CD4-positive, alpha-beta memory T cell (primary cell): ENCODE results near the gene RGP1. TPM values are rescaled to one million over a fixed set of nuclear protein-coding genes. Genes with fewer than 3 reads are reported as not detected.

Source experiments
- CTCF ChIA-PET: fragments of 350-600 bp; sonication (Branson Sonifier 250); formaldehyde crosslinking; loops from one replicate; lab custom pipeline; 2021; ENCODE audit warnings: inconsistent platforms; ENCODE audit not compliant: partially characterized antibody; lab: Charles Lee
- POLR2A ChIA-PET: fragments of 350-600 bp; sonication (Branson Sonifier 250); formaldehyde crosslinking; loops from one replicate; lab custom pipeline; 2021; ENCODE audit not compliant: partially characterized antibody; lab: Charles Lee
- DNase-seq, 5 donors: peaks; one replicate each; pipeline versions ENCODE4 v3.0.0 to v3.0.0-alpha.2; 2020 to 2022; ENCODE audit warnings: mixed read lengths in 1 of 5
- H3K27ac ChIP-seq: one replicate; pipeline ENCODE4 v1.7.0; 2013; ENCODE audit warnings: low read depth, low read length
- H3K27me3 ChIP-seq: 2 replicates; pipeline ENCODE4 v1.7.0; 2013; ENCODE audit warnings: mild to moderate bottlenecking, low read length, moderate library complexity; ENCODE audit not compliant: insufficient read depth
- H3K36me3 ChIP-seq: 2 replicates; pipeline ENCODE4 v1.7.0; 2013; ENCODE audit warnings: mild to moderate bottlenecking, low read length, moderate library complexity; ENCODE audit not compliant: insufficient read depth
- H3K4me1 ChIP-seq: 2 replicates; pipeline ENCODE4 v1.7.0; 2013; ENCODE audit warnings: mild to moderate bottlenecking, low read length, moderate library complexity; ENCODE audit not compliant: insufficient read depth
- H3K4me3 ChIP-seq, 2 donors: one replicate each; pipeline ENCODE4 v1.7.0; 2013; ENCODE audit warnings: low read length in 2 of 2, mild to moderate bottlenecking in 1 of 2
- H3K9me3 ChIP-seq, 2 donors: one replicate each; pipeline ENCODE4 v1.7.0; 2013; ENCODE audit warnings: low read length in 2 of 2, control low read depth in 1 of 2; ENCODE audit not compliant: control insufficient read depth in 1 of 2
- H3K27ac Mint-ChIP-seq, 7 donors: one replicate each; pipeline ENCODE4 v1.8.0; 2020 to 2021; ENCODE audit warnings: mixed read lengths in 7 of 7, mild to moderate bottlenecking in 6 of 7, inconsistent platforms in 3 of 7, moderate library complexity in 3 of 7
- H3K27me3 Mint-ChIP-seq, 2 donors: one replicate each; pipeline ENCODE4 v1.8.0; 2020 to 2021; ENCODE audit warnings: mixed read lengths in 2 of 2
- H3K36me3 Mint-ChIP-seq, 2 donors: one replicate each; pipeline ENCODE4 v1.8.0; 2020 to 2021; ENCODE audit warnings: mixed read lengths in 2 of 2, inconsistent platforms in 1 of 2, mild to moderate bottlenecking in 1 of 2
- H3K4me1 Mint-ChIP-seq, 4 donors: one replicate each; pipeline ENCODE4 v1.8.0; 2020 to 2021; ENCODE audit warnings: mixed read lengths in 4 of 4, mild to moderate bottlenecking in 1 of 4
- H3K4me3 Mint-ChIP-seq, 8 donors: one replicate each; pipeline ENCODE4 v1.8.0; 2020 to 2021; ENCODE audit warnings: mixed read lengths in 8 of 8, mild to moderate bottlenecking in 7 of 8, moderate library complexity in 6 of 8, inconsistent platforms in 3 of 8
- H3K9me3 Mint-ChIP-seq, 8 donors: one replicate each; pipeline ENCODE4 v1.8.0; 2020 to 2021; ENCODE audit warnings: mixed read lengths in 8 of 8, mild to moderate bottlenecking in 5 of 8, inconsistent platforms in 3 of 8, moderate library complexity in 1 of 8
- intact Hi-C: fragments of 100-400 bp; cut with micrococcal nuclease; formaldehyde crosslinking; loops from one replicate; pipeline ENCODE4 v1.15.1; 2023
- polyA plus RNA-seq, 2 donors: library from polyadenylated mRNA; unstranded; fragments of 300-500 nt; fragmentation: Illumina TruSeq; gene quantifications; one replicate each; pipeline ENCODE4 v1.2.3, GENCODE V29; 2021
- total RNA-seq, 2 experiments: library from RNA; stranded (reverse); gene quantifications; one replicate each; pipeline ENCODE4 v1.2.3, GENCODE V29; 2021

The RGP1 gene
- total and polyA plus RNA-seq, 4 experiments from 2014 or later, result 6.1 to 33.8 (median 20.9) TPM

DNA sequence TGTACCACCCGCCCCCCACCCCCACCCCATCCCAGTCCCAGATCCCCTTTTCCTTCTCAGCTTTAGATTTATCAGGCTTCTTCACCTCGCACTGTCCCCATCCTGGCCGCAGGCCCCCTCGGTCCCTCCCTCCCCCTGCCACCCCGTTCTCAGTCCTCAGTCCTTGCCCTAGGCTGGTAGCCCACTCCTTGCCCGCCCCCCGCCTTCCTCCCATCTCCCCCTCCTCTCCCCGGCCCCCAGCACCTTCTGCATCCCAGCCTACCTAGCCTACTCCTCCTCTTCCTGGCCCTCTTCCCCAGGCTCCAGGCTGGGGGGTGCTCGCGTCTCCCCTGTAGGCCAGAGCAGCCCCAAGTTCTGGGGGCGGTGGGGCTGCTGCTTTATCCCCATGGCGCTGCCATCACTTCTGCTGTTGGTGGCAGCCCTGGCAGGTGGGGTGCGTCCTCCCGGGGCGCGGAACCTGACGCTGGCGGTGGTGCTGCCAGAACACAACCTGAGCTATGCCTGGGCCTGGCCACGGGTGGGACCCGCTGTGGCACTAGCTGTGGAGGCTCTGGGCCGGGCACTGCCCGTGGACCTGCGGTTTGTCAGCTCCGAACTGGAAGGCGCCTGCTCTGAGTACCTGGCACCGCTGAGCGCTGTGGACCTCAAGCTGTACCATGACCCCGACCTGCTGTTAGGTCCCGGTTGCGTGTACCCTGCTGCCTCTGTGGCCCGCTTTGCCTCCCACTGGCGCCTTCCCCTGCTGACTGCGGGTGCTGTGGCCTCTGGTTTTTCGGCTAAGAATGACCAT, 43.1 kb downstream of the RGP1 start:
- Histone ChIP-seq H3K27ac (no peak overlapping the region), H3K4me1 (no peaks in the 10 kb centered on the region), H3K9me3 (no peaks in the 10 kb centered on the region), H3K27me3 (no peaks in the 10 kb centered on the region), H3K4me3 (no peak overlapping the region), H3K36me3 (peaks cover 6% of the 10 kb centered on the region)
- Mint-ChIP-seq H3K36me3 (peaks cover 13 to 22% of the 10 kb centered on the region in 2 donors), H3K4me3 (peak overlapping the region in 1 of 8 donors; percentile 22), H3K9me3 (peaks cover 0 to 3% (median 0%) of the 10 kb centered on the region in 8 donors), H3K27me3 (no peaks in the 10 kb centered on the region), H3K4me1 (peaks cover 7 to 12% (median 8%) of the 10 kb centered on the region in 4 donors), H3K27ac (no peak overlapping the region)
- DNase-seq, result no peak
- POLR2A ChIA-PET, result no interaction called here
- CTCF ChIA-PET, result interaction anchor here (1.0 to 1.8 kb wide), 5 partner anchors 34 to 134 kb away, joined by 3 to 10 read pairs (median 4); partner anchors contain the start of genes CCDC107 and RMRP
- intact Hi-C loops, result no loop called here

DNA sequence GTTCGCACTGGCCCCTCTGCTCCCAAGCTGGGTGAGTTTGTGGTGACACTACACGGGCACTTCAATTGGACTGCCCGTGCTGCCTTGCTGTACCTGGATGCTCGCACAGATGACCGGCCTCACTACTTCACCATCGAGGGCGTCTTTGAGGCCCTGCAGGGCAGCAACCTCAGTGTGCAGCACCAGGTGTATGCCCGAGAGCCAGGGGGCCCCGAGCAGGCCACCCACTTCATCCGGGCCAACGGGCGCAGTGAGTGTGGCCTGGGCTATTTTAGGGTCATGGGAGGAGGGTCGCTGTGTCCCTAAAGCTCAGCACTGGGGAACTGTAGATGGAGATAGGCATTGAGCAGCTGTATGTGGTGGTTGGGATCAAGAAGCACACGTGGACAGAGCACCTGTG, 43.7 kb downstream of the RGP1 start:
- no peaks in the 10 kb centered on the region for H3K27me3 Mint-ChIP-seq
- H3K4me3 ChIP-seq, result no peak overlapping the region
- no peak overlapping the region for H3K27ac ChIP-seq
- H3K4me3 Mint-ChIP-seq, result peak overlapping the region in 1 of 8 donors; percentile 22
- H3K9me3 Mint-ChIP-seq, result peaks cover 0 to 3% (median 0%) of the 10 kb centered on the region in 8 donors
- peak overlapping the region in 2 of 7 donors; percentile 16 to 37 for H3K27ac Mint-ChIP-seq
- peaks cover 7 to 12% (median 8%) of the 10 kb centered on the region in 4 donors for H3K4me1 Mint-ChIP-seq
- no peak for DNase-seq
- H3K27me3 ChIP-seq, result no peaks in the 10 kb centered on the region
- H3K4me1 ChIP-seq, result no peaks in the 10 kb centered on the region
- POLR2A ChIA-PET, result no interaction called here
- H3K36me3 Mint-ChIP-seq, result peaks cover 7 to 17% of the 10 kb centered on the region in 2 donors
- intact Hi-C loops, result no loop called here
- H3K9me3 ChIP-seq, result no peaks in the 10 kb centered on the region
- CTCF ChIA-PET, result interaction anchor here (0.6 to 1.8 kb wide), 7 partner anchors 34 to 135 kb away, joined by 3 to 10 read pairs (median 4); partner anchors contain the start of genes CCDC107 and RMRP
- peaks cover 1% of the 10 kb centered on the region for H3K36me3 ChIP-seq

GRCh38 chr9:35793461-35793860, 44.4 kb downstream of the RGP1 start:
- Histone ChIP-seq H3K27me3 (no peaks in the 10 kb centered on the region), H3K27ac (no peak overlapping the region), H3K4me1 (no peaks in the 10 kb centered on the region), H3K9me3 (no peaks in the 10 kb centered on the region), H3K4me3 (no peak overlapping the region), H3K36me3 (no peaks in the 10 kb centered on the region)
- no peaks in the 10 kb centered on the region for H3K27me3 Mint-ChIP-seq
- intact Hi-C loops, result no loop called here
- H3K4me3 Mint-ChIP-seq, result no peak overlapping the region
- H3K9me3 Mint-ChIP-seq, result peaks cover 0 to 3% (median 0%) of the 10 kb centered on the region in 8 donors
- DNase-seq, result no peak
- H3K4me1 Mint-ChIP-seq, result peaks cover 7 to 12% (median 8%) of the 10 kb centered on the region in 4 donors
- H3K36me3 Mint-ChIP-seq, result peaks cover 5 to 15% of the 10 kb centered on the region in 2 donors
- ChIA-PET CTCF (interaction anchor here (0.6 to 1.7 kb wide), 5 partner anchors 33 to 135 kb away, joined by 3 to 6 read pairs (median 4); partner anchors contain the start of genes CCDC107 and RMRP), POLR2A (no interaction called here)
- H3K27ac Mint-ChIP-seq, result peak overlapping the region in 3 of 7 donors; percentile 42 to 71 (median 64)

GRCh38 chr9:35795695-35796094, 46.6 kb downstream of the RGP1 start:
- Histone ChIP-seq H3K9me3 (no peaks in the 10 kb centered on the region), H3K27me3 (no peaks in the 10 kb centered on the region), H3K4me1 (no peaks in the 10 kb centered on the region), H3K4me3 (no peak overlapping the region), H3K36me3 (no peaks in the 10 kb centered on the region), H3K27ac (no peak overlapping the region)
- Mint-ChIP-seq H3K4me1 (peaks cover 5 to 12% (median 5%) of the 10 kb centered on the region in 4 donors), H3K4me3 (no peak overlapping the region), H3K27ac (peak overlapping the region in 1 of 7 donors; percentile 71), H3K27me3 (no peaks in the 10 kb centered on the region), H3K9me3 (peaks cover 0 to under 1% (median 0%) of the 10 kb centered on the region in 8 donors), H3K36me3 (peaks cover 10 to 12% of the 10 kb centered on the region in 2 donors)
- ChIA-PET POLR2A (no interaction called here), CTCF (interaction anchor here (0.9 to 1.6 kb wide), 2 partner anchors 31 to 86 kb away, joined by 3 to 11 read pairs; no protein-coding TSS in a partner anchor)
- intact Hi-C loops, result no loop called here
- DNase-seq, result no peak

DNA sequence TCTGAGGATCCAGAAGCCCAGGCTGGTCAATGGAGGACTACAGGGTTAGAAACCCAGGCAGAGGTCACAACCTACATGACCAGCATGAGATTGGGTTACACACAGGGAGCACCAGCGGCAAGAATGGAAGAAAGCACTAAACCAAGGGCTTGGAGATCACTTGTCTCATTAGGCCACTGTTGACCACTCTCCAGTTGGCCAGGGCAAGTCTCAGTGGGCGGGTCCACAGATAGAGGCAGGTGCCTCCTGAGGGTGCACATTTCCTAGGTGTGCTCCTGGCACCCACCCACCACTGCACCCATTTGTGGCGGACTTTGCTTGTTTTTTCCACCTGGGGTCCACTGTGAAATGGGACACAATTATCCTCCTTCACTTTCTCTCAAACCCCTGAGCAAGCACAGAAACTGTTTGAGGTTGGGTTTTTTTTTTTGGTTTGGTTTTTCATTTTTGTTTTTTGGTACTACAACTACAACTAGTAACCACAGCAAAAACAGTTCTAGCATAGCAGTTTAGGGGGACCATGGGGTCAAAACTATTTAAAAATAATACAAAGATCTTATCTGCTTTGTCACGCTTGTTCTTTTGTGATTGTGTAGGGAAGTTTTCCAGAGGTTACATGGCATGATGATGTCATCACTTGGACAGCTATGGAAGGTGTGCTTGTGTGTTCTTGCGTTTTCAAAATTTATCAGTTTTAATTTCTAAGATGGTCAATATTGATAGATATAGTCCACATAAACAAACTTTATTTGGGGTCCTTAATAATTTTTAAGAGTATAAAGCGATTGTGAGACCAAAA, 48.4 kb downstream of the RGP1 start:
- Histone ChIP-seq H3K4me3 (no peak overlapping the region), H3K9me3 (no peaks in the 10 kb centered on the region), H3K27me3 (no peaks in the 10 kb centered on the region), H3K27ac (no peak overlapping the region), H3K4me1 (no peaks in the 10 kb centered on the region), H3K36me3 (peaks cover 3% of the 10 kb centered on the region)
- Mint-ChIP-seq H3K36me3 (peaks cover 23 to 25% of the 10 kb centered on the region in 2 donors), H3K27me3 (no peaks in the 10 kb centered on the region), H3K4me3 (no peak overlapping the region), H3K27ac (peak overlapping the region in 4 of 7 donors; percentile 15 to 58 (median 44)), H3K9me3 (no peaks in the 10 kb centered on the region), H3K4me1 (peaks cover 5 to 12% (median 5%) of the 10 kb centered on the region in 4 donors)
- intact Hi-C loops, result no loop called here
- no peak for DNase-seq
- CTCF ChIA-PET, result interaction anchor here (0.8 to 1.7 kb wide), 3 partner anchors 9 to 85 kb away, joined by 3 to 11 read pairs (median 4); no protein-coding TSS in a partner anchor
- POLR2A ChIA-PET, result no interaction called here

DNA sequence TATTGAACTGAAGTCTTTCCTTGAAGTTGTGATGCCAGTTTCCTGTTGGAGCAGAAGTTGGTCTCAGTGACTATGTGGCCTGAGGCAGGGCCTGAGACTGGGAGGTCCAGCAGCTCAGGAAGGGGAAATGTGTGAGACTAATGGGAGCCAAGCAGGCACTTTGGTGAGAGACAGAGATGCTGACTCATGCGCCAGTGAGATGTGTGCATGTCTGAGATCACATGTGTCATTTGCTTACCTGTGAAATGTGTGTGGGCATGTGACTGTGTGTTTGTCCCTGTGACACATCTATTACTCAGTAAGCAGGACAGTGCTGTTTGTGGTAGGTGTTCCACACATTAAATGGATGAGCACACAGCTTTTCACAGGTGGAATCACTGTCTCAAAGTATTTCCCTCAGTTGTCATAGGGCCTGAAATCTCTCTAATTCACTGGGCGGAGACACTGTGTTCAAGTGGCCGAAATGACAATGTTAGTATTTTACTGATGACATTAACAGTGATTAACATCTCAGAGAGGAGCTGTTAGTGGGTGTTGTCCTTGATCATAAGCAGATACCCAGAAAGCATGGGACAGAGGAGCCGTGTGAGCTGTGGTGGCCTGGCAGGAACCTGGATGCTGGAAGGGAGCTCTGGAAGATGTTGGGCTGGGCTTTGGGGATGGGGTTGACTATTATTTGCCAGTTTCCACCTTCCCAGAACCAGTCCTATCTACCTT, 49.7 kb downstream of the RGP1 start:
- POLR2A ChIA-PET, result no interaction called here
- Mint-ChIP-seq H3K4me1 (peaks cover 0 to 9% (median 5%) of the 10 kb centered on the region in 4 donors), H3K27me3 (no peaks in the 10 kb centered on the region), H3K36me3 (peaks cover 27 to 29% of the 10 kb centered on the region in 2 donors), H3K4me3 (no peak overlapping the region), H3K9me3 (no peaks in the 10 kb centered on the region), H3K27ac (peak overlapping the region in 2 of 7 donors; percentile 48 to 72)
- Histone ChIP-seq H3K4me1 (no peaks in the 10 kb centered on the region), H3K27me3 (no peaks in the 10 kb centered on the region), H3K4me3 (no peak overlapping the region), H3K36me3 (peaks cover 7% of the 10 kb centered on the region), H3K27ac (no peak overlapping the region), H3K9me3 (no peaks in the 10 kb centered on the region)
- CTCF ChIA-PET, result interaction anchor here (0.9 to 1.9 kb wide), 3 partner anchors 8 to 12 kb away, joined by 3 to 9 read pairs (median 4); no protein-coding TSS in a partner anchor
- intact Hi-C loops, result no loop called here
- DNase-seq, result no peak
